ENCODE data around the gene NES.

The NES gene

DNA sequence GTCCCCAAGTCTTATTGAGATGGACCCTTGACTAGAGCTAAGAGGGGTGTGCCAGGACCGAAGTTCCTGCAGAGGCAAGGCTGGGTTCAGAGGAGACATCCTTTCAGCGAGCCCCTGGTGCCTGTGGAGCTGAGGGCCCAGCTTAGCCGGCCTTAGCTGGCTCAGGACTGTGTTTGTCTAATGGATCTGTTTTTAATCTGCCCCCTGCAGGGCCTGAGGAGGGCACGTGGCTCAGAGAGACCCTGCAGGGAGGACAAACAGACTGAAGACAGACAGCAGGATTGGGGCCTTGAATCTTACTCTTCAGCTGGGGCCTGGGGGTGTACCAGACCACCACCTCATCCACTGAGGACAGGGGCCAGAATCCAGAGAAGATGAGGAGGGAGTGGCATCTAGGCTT, 26.5 kb upstream of the NES start:
- DNase-seq (ENCODE audit: low spot score): no peak

DNA sequence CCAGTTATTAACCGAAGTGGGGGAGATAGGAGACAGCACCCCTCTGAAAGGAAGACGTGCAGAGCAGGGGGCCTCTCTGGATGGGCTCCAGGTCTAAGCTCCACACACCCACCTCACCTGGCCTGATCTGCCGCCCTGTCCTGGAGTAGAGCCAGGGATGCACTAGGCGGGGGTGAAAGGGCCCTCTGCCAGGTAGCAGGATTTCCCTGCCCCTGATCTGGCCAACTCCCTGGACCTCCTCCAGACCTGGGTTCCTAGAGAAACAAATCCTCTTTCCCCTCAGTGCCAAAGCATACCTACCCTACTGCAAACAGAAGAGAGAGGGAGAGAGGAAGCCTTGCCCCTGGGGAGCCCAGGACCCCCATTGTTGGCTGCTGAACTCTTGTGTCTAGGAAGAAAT, 26.1 kb upstream of the NES start:
- no peak for DNase-seq (ENCODE audit: low spot score)

DNA sequence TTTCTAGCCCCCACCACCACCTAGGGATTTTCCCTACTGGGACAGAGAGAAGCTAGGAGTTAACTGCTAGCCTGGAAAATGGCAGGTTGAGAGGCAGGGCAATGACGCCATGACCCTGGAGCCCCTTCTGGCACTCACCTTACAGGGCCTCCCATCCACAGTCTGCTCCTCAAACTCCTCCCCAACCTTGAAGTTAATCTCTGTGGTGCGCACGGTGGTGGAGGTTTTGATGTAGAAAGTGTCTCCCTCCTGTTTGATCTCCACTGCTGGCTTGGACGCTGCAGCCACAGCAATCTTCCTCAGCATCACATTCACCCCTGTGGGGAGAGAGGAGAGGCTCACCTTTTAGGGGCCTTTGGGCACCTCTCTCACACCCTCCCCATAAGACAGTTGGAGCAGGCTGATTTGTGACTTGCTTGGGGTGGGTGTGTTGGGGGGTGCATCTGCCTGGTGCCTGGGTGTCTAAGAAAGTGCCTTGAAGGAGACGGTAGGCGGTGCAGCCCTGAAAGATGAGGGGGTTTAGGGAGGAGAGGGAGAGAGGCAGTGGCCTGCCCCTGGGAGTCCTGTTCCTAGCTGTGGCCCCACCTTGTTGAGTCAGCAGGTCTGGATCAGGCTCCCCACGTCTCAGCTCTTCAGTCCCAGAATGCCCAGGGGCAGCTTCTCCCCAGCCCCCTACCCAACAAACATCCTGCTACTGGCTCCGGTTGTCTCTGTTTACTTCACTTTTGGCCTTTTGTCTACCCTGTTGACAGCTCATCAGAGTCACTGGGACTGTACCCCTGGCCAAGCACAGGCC, 23.7 kb upstream of the NES start:
- DNase-seq (ENCODE audit: low spot score): no peak

DNA sequence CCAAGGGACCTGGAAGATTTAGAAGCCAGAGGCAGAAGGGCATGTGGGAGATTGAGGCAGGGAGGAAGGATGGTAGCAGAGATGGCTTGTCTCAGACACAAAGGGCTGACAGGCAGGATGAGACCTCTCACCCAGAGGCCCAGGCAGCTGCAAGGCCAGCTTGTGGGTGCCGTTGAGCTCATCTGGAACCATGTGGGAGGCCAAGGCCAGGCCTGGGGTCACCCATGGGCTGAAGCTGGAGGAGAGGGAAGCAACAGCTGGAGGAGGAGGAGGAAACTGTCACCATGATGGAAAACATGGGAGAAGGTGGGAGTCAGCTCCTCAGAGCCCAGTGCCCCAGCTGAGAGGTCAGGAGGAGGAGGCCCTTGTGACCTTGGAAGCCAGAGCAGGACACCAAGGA, 21.8 kb upstream of the NES start:
- DNase-seq (ENCODE audit: low spot score): no peak

GRCh38 chr1:156697481-156697880, 20.3 kb upstream of the NES start:
- no peak for DNase-seq (ENCODE audit: low spot score)

DNA sequence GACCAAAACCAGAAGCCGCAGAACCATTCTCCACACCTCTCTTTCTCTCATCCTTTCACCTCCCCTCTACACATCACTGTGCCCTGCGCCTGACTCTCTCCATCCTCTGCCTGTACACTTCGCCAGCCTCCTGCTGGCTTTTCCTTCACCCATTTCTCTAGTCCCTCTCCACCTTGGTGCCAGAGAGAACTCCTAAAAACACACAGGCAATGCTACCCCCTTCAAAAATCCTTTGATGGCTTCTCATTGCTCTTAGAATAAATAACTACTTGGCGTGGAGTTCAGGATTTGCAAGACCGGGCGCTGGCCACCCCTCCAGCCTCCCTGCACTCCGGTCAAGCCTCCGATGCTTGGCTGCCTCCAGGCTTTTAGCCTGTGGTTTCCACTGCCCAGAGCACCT, 19.5 kb upstream of the NES start:
- no peak for DNase-seq (ENCODE audit: low spot score)

- DNase-seq (ENCODE audit: low spot score): no peak
Observed at GRCh38 chr1:156694690-156694962, 17.4 kb upstream of the NES start.

DNA sequence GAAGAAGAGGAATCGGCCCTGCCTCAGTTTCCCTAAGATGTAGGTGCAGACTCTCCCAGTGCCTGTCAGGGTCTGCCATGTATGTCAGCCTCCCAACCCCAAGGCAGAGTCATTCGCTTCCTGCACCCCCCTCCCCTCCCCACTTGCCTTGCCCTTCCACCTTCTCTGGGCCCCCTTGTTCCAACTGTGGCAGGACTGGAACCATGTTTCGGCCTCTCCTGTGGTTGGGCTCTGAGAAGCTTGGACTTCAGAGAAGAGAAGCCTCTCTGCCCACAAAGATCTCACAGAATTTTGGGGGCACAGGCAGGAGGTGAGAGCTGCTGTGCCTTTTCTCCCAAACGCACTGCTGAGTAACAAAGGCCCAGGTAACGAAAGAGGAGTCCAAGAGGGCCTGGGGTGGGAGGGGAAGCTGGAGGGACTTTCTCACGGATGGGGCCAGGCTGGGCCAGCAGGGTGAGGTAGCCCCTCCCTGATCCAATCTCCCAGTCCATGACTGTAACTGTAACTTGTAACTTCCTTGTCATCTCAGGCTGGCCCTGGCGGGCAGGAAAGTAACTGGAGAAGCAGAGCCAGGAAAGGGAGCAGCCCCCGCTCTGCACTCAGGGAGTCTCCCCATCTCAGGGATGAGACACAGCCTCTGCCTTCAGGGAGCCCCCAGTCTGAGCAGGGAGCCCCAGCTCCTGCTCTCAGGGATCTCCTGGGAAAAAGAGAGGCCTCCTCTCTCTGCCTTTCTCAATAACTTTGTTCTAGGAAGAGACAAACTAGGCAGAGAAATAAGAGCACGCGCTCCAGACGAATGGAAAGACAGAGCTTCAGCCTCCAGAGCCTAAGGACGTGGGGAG, 16.9 kb upstream of the NES start:
- no peak for DNase-seq (ENCODE audit: low spot score)

GRCh38 chr1:156692925-156693847, 16.0 kb upstream of the NES start:
- DNase-seq (ENCODE audit: low spot score): no peak

GRCh38 chr1:156692441-156692924, 15.3 kb upstream of the NES start:
- no peak for DNase-seq (ENCODE audit: low spot score)

- no peak for DNase-seq (ENCODE audit: low spot score)
Observed at GRCh38 chr1:156691665-156692440, 14.6 kb upstream of the NES start.

DNA sequence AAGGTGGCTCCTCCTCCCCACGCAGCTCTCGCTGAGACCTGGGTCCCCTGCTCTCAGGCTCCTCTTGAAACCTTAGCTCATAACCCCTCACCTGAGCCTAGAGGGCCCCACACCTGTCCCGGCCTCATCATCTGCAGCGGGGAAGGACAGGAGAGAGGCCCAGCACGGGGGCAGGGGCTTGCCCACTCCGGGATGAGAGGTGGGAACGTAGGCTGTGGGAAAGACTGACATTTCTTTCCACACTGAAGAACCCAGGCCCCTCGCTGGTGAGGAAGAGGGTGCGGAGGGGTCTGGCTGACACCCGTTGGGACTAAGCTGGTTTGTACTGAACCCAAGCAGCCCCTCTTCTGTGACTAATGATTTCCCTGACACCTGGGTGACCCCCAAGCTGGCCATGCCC, 14.0 kb upstream of the NES start:
- no peak for DNase-seq (ENCODE audit: low spot score)

DNA sequence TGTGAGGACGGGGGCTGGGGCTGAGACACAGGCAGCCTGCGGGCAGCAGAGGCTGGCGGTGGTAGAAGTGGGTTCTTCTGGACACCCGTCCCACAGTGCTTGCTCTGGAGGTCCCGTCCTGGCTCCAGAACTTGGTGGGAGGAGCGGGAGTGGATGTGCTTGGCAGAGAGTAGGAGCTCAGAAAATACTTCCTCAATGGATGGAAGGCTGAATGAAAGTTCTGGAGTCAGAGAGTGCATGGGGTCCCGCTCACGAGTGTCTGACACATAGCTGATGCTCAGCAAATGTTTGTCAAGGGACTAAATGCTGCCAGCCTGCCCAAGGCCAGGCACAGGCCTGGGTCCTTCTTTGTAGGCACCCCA, 13.4 kb upstream of the NES start:
- no peak for DNase-seq (ENCODE audit: low spot score)

DNA sequence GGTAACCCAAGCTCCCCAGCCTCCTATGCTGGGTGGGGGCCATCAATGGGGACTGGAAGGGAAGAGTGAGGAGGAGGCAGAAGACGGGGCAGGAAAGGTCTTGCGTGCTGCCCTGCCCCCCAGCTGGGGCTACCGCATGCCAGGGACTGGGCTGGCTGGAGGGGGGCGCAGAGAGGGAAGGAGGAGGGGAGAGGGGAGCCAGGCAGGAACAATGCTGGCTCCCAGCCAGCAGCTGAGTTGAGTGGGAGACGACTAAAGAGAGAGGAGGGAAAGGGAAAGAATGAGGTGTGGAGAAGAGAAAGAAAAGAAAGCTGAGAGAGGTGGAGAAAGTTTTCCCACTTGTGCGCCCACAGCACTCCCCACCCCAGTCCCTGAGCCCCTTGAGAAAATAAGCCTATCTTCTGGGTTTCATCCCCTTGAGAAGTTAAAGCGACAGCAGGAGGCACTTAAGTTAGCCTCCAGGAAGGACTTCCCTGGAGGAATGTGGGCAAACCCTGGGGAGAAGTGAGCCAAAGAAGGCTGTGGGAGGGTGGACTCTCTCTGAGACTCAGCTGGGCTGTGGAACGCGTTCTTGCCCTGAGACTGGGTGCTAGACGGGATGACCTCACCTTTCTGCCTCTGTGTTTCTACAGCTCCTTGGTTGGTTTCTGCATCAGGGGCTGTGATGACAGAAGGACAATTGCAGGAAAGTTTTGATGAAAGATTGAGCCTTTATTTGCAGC, 12.9 kb upstream of the NES start:
- DNase-seq (ENCODE audit: low spot score): no peak

GRCh38 chr1:156689035-156689952, 12.1 kb upstream of the NES start:
- DNase-seq (ENCODE audit: low spot score): peak; percentile 54

DNA sequence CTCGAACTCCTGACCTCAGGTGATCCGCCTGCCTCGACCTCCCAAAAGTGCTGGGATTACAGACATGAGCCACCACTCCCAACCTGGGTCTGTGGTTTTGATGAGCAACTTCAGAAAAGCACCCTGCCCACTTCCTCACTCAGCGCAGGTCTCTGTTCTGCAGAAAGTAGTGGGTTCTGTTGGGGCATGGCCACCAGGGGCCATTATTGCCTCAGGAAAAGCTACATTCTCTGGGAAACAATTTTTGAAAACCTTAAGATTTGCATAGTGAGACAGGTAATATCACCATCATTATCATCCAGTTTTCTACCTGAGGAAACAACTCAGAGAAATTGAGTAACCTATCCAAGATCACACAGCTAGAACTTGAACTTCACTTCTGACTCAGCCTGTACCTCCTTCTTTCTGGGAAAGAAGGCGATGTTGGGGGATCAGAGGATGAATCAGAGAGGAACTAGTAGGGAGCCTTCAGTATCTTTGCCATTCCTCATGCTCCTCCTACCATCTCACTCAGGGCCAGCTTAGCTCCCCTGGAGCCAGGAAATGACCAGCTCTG, 7.1 kb upstream of the NES start:
- DNase-seq (ENCODE audit: low spot score): no peak

DNA sequence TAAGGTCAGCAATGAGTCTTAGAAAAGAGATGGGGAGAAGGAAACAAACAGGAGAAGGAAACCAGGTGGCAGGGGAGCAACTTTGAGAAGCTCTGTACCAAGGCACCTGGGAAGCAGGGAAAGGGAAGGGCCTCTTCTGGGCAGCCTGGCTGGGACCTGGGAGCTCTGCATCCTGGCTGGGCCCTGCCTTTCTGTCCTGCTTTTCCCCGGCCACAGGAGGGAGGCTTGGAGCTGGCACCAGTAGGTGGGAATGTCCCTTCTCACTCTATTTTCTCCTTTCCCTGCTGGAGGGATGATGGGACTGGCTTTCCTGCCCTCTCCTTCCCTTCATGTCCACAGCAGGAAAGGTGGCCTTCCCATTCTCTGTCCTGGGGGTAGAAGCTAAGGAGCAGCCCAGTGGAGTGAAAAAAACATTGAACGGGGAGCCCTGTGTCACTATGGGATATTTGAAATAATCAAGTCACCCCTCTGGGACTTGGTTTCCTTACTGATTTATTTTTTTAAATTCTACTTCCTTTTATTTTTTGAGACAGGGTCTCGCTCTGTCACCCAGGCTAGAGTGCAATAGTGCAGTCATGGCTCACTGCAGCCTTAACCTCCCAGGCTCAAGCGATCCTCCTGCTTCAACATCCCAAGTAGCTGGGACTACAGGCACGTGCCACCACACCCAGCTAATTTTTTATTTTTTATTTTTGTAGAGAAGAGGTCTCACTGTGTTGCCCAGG, 5.1 kb upstream of the NES start:
- no peak for DNase-seq (ENCODE audit: low spot score)

DNA sequence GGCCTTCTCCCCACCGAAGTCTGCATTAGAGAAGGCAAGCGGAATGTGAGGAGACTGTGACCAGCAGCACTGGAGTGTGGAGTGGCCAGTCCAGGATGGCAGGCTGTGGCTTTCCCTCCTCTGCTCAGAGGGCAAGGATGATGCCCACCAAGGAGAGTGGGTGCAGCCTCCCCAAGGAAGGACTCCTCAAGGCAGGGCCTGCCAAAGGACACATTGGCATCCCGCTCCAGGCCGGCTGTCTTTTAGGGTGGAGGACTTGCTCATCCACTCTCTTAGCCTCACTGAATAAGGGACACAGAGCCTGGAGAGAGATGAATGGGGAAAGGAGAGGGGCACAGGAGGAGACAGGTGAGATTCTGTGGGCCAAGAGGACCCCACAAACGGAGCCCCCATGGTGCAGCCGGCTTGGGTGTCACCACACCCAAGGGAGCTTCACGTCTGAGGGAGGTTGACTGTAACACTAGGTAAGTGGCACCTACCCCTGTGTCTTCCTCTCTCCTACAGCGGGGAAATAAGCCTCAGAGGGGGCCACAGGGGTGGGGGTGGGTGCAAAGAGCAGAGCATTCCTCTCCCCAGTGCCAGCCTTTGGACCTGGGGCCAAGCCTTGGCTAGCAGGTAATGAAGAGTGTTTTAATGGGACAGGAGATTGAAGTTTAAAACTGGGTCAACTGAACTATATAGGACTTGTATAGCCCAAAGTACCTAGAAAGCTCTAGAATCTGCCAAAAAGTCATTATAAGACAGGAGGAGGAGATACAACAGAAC, 4.2 kb upstream of the NES start:
- DNase-seq (ENCODE audit: low spot score): no peak
